HG03066 (cell line): ENCODE results near the gene KRTAP17-1.

Experiments
- ATAC-seq: cut with Tn5 transposase; IDR thresholded peaks from one replicate; pipeline ENCODE4 v1.9.1; 2021; ENCODE audit warnings: low read depth; ENCODE audit not compliant: unreplicated experiment

Gene KRTAP17-1

DNA sequence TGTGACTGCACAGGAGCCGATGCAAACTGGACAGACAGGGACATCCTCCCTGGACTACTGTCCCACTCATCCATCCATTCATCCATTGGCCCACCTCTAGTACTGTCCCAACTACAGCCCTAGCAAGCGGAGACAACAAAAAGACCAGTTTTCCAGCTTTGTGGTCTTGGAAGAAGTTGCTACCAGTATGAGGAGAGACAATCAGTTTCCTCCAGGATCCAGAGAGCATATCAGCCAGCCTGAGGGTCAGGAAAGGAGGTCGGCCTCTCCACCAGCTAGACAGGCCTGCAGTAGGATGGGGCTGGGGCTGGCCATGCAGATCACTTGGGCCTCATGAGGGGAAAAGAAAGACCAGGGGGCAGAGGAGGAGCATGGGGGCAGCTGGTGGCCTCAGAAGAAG, 18.3 kb upstream of the KRTAP17-1 start:
- no peak for ATAC-seq

GRCh38 chr17:41333098-41333497, 17.6 kb upstream of the KRTAP17-1 start:
- no peak for ATAC-seq

DNA sequence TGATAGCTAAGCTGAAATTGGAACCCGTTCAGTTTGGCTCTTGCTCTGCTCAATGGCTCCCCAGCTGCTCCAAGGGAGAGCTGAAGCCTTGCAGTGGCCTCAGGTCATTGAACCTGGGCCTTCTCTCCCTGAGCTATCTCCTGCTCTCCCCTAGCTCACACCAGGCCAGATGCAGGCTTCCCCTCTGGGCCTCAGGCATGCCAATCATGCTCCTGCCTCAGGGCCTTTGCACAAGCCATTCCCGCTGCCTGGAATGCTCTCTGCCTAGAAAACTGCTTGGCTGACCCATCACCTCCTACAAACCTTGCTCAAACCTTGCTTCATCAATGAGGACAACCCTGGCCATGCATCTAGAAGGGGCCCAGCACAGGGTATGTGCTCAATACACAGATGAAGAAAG, 16.7 kb upstream of the KRTAP17-1 start:
- ATAC-seq: no peak

DNA sequence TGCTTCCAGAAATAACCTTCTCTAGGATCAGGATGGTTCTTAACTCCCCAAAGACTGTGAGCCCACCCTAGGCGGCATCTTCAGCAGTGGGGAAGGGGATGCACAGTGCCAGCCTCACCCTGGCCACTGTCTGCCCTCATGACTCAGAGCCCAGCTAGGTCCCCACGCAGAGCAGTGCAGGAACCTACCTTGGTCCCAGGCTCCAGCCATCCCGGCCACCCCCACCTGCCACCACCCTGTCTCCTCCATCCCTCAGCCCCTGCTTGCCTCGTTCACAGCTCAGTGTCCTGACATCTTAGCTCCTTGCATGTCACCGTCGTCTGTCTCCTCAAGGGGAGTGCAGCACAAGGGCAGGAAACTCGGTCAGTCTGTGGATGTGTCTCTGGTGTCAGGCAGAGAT, 16.1 kb upstream of the KRTAP17-1 start:
- ATAC-seq: no peak

DNA sequence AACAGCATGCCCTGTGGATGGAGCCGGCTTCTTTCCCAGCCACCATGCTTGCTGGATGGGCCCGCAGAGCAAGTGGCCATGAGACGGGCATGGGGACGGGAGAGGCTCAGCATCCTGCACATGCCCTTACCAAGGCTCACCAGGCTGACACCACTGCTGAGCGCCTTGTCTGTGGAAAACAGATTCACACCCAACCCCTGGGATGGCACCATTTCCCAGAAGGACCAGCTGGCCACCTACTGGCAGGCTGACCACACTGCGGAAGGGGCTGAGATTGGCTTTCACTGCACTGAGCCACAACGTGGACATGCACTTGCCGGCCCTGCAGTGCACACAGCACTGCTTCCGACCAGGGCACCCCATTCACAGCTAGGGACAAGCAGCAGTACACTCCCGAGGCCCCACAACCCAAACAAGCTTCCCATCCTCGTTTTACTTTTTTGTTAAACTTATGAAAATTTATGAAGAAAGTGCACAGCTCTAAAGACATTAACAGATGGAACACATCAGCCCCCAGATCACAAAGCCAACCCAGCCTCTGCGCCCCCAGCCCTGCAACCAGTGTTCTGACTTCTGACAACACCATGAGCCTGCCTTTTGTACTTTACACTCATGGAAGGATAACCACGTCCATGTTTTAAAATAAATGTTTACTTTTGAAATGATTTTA, 13.9 kb upstream of the KRTAP17-1 start:
- ATAC-seq: no peak

DNA sequence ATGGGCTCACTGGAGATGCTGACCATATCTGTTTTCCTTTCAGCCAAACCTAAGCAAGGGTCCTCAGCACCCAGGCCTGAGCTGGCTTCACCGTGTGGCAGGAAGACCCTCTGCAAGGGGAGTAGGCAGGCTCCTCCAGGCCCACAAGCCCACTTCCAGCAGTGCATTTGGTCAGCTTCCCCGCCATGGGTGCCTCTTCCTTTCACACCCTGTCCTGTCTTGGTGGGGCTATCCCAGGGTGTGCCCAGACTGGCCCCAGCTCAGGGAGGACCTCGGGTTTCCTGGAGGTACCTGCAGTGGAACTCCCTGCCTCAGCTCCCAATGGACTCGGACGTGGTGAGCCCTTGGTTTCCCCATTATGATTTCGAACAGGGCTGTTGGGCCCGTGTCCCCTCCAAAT, 12.7 kb upstream of the KRTAP17-1 start:
- ATAC-seq: no peak

GRCh38 chr17:41327411-41328120, 12.1 kb upstream of the KRTAP17-1 start:
- no peak for ATAC-seq

DNA sequence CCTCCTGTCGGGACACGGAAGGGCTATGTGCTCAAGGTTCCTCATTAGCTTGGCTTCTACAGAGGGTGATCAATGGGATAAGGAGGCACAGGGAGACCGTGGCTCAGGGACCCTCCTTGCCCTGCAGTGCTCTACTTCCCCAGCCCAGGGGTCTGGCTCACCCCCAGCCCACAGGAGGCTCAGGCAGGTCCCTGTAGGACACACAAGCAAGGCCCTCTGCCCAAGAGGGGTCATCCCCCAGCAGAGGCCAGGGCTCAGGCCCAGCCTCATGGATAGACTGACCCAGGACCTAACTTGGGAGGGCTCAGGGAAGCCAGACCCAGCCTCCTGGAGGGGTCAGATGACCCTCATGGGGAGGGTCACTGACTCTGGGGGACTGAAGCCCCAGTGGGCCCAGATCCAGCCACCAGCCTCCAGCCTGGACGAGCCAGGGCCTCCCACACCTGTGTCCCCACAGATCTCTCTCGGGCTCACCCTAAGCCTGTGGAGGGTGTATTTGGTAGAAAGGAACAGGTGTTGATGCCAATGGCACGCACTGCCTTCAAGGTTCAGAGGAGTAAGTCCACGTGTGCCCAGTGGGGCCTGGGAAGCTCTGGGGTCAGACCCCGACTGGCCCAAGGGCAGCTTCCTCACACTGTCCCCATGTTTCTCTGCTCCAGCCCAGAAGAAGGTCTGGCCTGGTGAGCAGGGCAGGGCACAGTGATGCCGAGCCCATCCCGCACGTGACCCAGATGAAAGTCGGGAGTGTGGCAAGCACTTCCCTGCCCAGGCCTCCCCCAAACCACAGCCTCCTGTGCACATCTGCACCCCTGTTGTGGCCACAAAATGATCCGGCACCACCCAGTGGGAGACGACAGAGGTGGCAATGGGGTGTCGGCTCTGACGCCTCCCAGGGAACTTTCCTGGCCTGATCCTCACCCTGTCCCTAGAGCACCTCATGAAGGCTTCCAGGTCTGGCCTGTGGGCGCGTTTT, 10.9 kb upstream of the KRTAP17-1 start:
- no peak for ATAC-seq

- no peak for ATAC-seq
Measured at GRCh38 chr17:41325611-41326010, 10.1 kb upstream of the KRTAP17-1 start.

- no peak for ATAC-seq
Measured at GRCh38 chr17:41325126-41325525, 9.6 kb upstream of the KRTAP17-1 start.

DNA sequence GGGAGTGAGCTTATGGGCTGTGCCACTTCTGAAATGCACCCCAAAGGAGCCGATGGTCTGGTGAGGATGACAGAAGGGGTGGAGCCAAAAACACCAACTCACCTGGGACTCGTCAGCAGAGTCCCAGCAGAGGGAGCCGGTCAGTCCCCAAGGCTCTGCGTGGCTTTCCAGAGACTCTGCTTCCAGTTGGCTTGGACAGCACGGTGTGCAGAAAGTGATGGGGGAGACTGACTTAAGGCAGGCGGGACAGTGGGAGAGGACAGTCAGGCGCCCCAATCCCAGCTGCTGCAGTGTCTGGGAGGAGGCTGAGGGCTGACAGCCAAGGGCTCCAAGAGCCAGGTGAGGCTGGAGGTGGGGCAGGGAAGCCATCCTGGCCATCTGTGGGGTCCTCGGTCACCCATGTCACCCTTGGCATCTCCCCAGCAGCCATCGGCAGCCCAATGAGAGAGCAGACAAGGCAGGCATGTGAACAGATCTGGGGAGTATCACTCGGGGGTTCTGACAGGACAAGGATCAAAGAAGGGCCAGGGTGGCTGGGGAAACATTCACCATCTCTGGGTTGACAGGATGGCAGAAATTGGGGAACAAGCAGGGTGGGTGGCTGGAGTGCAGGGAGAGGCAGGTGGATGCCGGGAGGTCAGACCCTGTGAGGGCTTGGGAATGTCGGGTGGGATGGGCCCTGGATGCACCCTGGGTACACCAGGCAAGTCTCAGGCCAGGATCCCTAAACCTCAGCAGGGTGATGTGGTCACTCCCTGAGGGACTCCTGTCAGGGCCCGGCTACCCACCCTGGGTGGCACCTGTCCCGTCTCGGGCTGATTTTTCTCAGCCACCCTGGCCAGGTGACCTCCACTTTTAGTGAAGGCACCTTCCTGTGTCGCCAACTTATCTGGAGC, 8.9 kb upstream of the KRTAP17-1 start:
- no peak for ATAC-seq

- no peak for ATAC-seq
Measured at GRCh38 chr17:41322903-41323895, 7.7 kb upstream of the KRTAP17-1 start.

GRCh38 chr17:41322094-41322902, 6.8 kb upstream of the KRTAP17-1 start:
- no peak for ATAC-seq

DNA sequence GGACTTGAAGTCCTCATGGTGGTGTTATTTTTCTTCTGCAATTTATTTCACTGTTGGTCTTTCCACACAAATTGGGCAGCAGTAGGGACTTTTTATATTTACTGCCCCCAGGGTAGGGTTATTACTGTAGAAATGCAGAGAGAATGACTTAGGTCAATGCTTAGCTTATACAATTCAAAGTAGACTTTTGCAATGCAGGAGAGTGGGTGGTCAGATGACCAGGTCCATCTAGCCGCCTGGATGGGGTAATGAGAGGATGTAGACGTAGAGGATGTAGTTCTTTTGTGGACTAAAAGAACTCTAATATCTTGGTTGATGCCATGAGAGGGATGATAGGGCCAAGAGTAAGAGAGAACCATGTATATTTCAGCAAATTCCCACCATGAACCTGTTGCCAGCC, 2.7 kb upstream of the KRTAP17-1 start:
- no peak for ATAC-seq

- ATAC-seq: no peak
Measured at GRCh38 chr17:41315814-41316445, 420 bp upstream of the KRTAP17-1 start.

GRCh38 chr17:41311111-41311510, 4.4 kb downstream of the KRTAP17-1 start:
- no peak for ATAC-seq

DNA sequence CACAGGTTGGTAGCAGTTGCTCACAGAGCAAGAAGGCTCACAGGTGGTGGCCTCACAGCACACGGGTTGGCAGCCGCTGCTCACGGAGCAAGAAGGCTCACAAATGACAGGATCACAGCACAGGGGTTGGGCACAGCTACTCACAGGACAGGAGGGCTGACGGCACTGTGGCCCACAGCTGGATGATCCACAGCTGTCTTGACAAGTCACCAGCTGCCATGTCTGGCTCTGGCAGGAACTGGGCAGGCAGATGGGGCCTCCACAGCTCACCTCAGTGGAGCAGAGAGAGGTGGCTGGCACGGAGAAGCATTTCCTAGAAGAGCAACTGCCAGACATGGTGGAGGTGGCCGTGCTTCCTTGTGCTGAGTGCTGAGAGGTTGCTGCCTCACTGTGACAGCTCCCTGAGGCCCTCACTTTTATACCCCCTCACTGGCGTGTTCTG, 6.6 kb downstream of the KRTAP17-1 start, which contains the start of gene KRTAP16-1:
Gene KRTAP16-1, minus strand, starts transcription at position 392 of the 442 bp plus-strand sequence. Its CDS starts 56 bp downstream, at position 336.
- no peak for ATAC-seq
